WERI-Rb-1 (cell line): ENCODE results near the gene STRA6.

Source experiments
- DNase-seq: peaks from one replicate; pipeline ENCODE4 v3.0.0-alpha.2; 2020
- H3K27ac ChIP-seq: fragments of 250-450 bp; sonication (Bioruptor Pico); 2 replicates; pipeline ENCODE4 v1.5.1; 2020; ENCODE audit warnings: mild to moderate bottlenecking, moderate library complexity
- H3K27me3 ChIP-seq: fragments of 250-450 bp; sonication (Bioruptor Pico); 2 replicates; pipeline ENCODE4 v1.5.1; 2021; ENCODE audit warnings: mild to moderate bottlenecking, low read depth, moderate library complexity; ENCODE audit not compliant: insufficient read depth, severe bottlenecking
- H3K36me3 ChIP-seq: fragments of 250-450 bp; sonication (Bioruptor Pico); 2 replicates; pipeline ENCODE4 v1.5.1; 2020; ENCODE audit warnings: mild to moderate bottlenecking, moderate library complexity
- H3K4me3 ChIP-seq: 2 replicates; pipeline ENCODE4 v1.5.1; 2011; ENCODE audit warnings: low read depth, mild to moderate bottlenecking, control low read depth, low read length
- H3K9me3 ChIP-seq: fragments of 250-450 bp; sonication (Bioruptor Pico); 2 replicates; pipeline ENCODE4 v1.5.1; 2021; ENCODE audit warnings: mild to moderate bottlenecking, moderate library complexity; ENCODE audit not compliant: severe bottlenecking
- TF ChIP-seq, protein P1 (sequence below): IDR thresholded peaks from 2 replicates; pipeline ENCODE4 v1.5.1; 2011; ENCODE audit warnings: low read depth, mild to moderate bottlenecking, control low read depth, inconsistent platforms, low read length

The STRA6 gene

DNA sequence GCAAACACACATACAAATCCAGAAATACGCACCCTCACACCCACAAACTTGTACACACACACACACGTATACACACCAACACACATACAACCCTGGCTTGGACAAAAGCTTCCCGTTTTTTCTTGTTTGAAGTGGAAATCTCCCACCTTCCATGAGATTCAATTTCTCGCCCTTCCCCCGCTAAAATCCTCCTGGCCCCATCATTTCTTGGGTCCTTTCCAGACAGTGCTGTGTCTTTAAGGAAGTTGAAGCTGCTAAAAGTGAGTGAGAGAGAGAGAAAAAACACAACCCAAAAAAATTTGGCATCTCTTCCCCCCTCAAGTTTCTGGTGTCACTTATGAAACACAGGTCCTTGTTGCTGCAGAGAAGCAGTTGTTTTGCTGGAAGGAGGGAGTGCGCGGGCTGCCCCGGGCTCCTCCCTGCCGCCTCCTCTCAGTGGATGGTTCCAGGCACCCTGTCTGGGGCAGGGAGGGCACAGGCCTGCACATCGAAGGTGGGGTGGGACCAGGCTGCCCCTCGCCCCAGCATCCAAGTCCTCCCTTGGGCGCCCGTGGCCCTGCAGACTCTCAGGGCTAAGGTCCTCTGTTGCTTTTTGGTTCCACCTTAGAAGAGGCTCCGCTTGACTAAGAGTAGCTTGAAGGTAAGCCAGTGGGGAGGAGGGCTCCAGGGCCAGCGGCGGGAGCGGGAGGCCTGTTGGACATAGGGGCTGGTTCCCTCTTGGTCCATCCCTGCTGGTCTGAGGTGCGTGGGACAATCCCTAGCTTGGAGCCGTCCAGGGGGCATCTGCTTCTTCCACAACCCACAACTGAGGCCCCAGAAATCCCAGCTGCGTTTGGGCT, 29.0 kb downstream of the STRA6 start, which contains the start of gene ISLR:
ISLR (plus strand) TSS at position 331 of the 839 bp plus-strand sequence. CDS start 1,149 bp downstream, outside the sequence.
- TF ChIP-seq, protein P1, sequence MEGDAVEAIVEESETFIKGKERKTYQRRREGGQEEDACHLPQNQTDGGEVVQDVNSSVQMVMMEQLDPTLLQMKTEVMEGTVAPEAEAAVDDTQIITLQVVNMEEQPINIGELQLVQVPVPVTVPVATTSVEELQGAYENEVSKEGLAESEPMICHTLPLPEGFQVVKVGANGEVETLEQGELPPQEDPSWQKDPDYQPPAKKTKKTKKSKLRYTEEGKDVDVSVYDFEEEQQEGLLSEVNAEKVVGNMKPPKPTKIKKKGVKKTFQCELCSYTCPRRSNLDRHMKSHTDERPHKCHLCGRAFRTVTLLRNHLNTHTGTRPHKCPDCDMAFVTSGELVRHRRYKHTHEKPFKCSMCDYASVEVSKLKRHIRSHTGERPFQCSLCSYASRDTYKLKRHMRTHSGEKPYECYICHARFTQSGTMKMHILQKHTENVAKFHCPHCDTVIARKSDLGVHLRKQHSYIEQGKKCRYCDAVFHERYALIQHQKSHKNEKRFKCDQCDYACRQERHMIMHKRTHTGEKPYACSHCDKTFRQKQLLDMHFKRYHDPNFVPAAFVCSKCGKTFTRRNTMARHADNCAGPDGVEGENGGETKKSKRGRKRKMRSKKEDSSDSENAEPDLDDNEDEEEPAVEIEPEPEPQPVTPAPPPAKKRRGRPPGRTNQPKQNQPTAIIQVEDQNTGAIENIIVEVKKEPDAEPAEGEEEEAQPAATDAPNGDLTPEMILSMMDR = no peak
- DNase-seq = no peak
- Histone ChIP-seq H3K9me3 (no peaks in the 10 kb centered on the region), H3K27ac (no peak within 1 kb of the TSS), H3K27me3 (no peaks in the 10 kb centered on the region), H3K36me3 (0 out of 2 replicates have a peak, but pooled peaks cover 4% of the 10 kb centered on the region), H3K4me3 (no peak within 1 kb of the TSS)

DNA sequence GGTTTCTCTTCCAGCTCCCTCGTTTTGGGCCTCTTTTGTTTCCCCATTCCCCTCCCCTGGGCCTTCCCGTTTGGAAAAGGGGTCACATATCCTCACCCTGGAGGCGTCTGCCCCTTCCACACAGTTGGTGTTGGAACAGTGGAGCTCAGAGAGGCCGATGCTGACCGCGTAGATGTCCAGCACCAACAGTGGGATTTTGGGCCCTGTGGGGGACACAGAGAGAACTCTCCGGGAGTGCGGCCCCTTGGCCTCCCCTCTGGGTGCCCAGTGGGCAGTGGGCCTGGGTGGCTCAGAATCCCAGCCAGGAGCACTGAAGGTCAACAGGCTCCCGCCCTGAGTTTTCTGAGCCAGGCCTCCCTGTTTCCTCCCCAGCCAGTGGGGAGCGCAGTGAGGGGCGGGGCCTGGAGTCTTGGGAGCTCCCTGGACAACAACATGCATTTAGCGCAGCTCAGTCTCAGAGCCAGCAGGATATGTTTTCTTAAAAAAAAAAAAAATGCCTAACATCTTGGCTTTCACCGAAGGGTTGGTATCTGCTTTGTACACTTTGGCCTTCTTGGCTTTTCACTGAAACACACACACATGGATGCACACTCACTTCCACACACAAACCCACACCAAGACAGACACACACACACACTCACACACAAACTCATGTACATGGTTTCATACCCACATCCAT, 29.7 kb downstream of the STRA6 start:
- Histone ChIP-seq H3K27me3 (no peaks in the 10 kb centered on the region), H3K27ac (no peak overlapping the region), H3K9me3 (no peaks in the 10 kb centered on the region), H3K36me3 (no peaks in the 10 kb centered on the region), H3K4me3 (no peak overlapping the region)
- no peak for DNase-seq
- TF ChIP-seq, protein P1 = no peak

DNA sequence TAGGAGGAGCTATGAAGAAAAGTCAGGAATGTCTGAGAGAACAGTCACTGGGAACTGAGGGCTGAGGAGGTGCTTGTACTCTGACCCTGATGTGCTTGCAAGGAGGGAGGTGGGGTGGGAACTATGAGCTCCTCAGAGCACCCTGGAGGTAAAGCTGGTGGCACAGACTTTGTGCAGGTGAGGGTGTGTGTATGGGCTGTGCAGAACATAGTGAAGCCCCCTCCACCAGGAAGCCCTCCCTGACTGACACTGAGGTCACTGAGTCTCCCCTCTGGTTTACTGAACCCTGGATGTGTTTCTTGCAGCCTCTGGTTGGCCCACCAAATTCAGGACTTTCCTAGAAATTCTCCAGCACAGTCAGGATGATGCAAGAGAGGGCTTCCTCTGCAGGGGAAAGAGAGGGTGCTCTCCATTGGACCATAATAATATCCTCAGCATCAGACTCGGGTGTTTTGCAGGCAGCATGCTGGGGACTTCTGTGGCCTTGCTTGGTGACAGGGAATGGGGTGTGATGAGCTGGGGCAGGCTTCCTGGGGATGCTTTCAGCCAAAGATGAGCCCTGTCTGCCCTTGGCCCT, 30.5 kb downstream of the STRA6 start:
- Histone ChIP-seq H3K27me3 (no peaks in the 10 kb centered on the region), H3K9me3 (no peaks in the 10 kb centered on the region), H3K4me3 (no peak overlapping the region), H3K36me3 (no peaks in the 10 kb centered on the region), H3K27ac (no peak overlapping the region)
- TF ChIP-seq, protein P1 = no peak
- DNase-seq = no peak

DNA sequence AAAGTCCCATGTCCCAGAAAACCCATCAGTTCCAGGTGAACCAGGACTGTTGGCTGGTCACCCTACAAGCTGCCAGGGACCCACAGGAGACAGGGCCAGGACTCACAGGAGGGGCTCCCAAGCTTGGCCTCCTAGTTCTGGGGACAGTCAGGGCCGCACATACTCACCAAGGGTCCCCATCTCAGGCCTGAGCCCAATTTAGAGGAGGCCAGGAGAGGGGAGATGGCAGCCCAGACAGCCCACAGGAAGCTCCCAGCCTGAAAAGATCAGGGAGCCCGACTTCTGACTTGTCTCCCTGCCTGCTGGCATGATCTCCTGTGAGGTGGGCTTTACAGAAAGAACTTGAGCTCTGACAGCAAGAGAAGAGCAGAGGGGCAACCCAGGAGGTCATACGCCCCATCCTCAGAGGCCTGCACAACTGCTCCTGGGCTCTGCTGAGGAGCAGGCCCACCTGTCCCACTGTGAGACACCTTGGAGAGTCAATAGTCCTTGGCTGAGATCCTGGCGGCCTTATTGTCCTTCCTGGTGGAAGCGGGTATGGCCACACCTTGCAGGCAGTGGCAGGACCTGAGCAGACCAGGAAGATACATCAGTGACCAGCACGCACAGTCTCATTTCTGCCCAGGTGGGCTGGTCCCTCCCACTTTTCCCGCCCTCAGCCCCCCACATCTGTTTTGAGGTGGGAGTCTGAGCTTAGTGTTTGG, 31.6 kb downstream of the STRA6 start:
- TF ChIP-seq, protein P1 = no peak
- no peak for DNase-seq
- Histone ChIP-seq H3K36me3 (no peaks in the 10 kb centered on the region), H3K9me3 (no peaks in the 10 kb centered on the region), H3K4me3 (no peak overlapping the region), H3K27ac (no peak overlapping the region), H3K27me3 (no peaks in the 10 kb centered on the region)

DNA sequence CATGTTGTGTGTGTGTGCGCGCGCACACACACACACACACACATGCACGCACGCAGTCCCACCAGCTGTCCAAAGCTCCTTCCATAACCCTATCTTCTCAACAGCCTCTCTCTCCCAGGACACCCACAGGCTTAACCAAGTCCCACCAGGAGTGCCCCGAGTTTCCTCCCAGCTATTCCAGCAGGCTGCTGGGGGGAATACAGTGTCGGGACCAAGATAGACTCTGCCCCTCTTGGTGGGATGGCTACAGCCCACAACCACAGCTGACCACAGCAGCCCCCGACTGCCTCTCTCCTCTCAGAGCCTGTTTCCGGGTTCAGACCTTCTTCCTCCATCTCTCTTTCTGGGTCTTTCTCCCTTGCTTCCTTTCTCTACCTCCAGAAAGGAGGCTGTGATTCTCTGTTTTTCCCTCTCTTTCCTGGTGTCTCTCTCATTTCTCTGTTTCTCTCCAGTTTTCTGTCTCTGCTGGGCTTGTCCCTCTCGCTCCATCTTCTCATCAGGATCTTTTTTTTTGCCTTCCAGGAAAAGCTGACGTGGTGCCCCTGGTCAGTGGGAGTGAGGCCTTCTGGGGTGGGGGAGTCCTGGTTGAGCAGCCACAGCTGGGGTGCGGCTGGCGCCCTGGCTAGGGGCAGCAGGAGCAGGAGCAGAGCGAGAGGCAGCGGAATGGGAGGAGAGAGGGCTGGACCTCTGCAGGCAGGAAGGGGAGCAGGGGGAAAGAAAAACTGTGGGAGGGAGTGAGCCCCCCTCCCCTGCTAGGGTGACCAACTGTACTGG, 32.3 kb downstream of the STRA6 start:
- no peak overlapping the region for H3K4me3 ChIP-seq
- H3K27ac ChIP-seq = no peak overlapping the region; the same call in 1 of the 2 replicates
- DNase-seq = no peak
- H3K36me3 ChIP-seq = no peaks in the 10 kb centered on the region
- no peaks in the 10 kb centered on the region for H3K9me3 ChIP-seq
- no peaks in the 10 kb centered on the region for H3K27me3 ChIP-seq
- TF ChIP-seq, protein P1 = no peak
